T-helper 1 cell (primary cell): ENCODE data around the gene UNC93B1.

Source experiments
- DNase-seq, 5 donors: peaks; one replicate each; pipeline ENCODE4 v3.0.0-alpha.2; 2012 to 2020

Gene UNC93B1

GRCh38 chr11:68020575-68020974, 16.7 kb upstream of the UNC93B1 start:
- no peak for DNase-seq

GRCh38 chr11:68019486-68019885, 15.6 kb upstream of the UNC93B1 start:
- DNase-seq = no peak

- DNase-seq = no peak
Measured at GRCh38 chr11:68018730-68019190, 14.9 kb upstream of the UNC93B1 start.

GRCh38 chr11:68017980-68018729, 14.3 kb upstream of the UNC93B1 start:
- DNase-seq = no peak

- DNase-seq = no peak
Measured at GRCh38 chr11:68016904-68017817, 13.3 kb upstream of the UNC93B1 start.

- no peak for DNase-seq
Measured at GRCh38 chr11:68016161-68016903, 12.4 kb upstream of the UNC93B1 start.

GRCh38 chr11:68015467-68015866, 11.6 kb upstream of the UNC93B1 start:
- DNase-seq = no peak

GRCh38 chr11:68014947-68015447, 11.1 kb upstream of the UNC93B1 start:
- DNase-seq = no peak

- DNase-seq = no peak
Measured at GRCh38 chr11:68014157-68014946, 10.5 kb upstream of the UNC93B1 start.

- no peak for DNase-seq
Measured at GRCh38 chr11:68013611-68014156, 9.8 kb upstream of the UNC93B1 start.

GRCh38 chr11:68012843-68013610, 9.1 kb upstream of the UNC93B1 start:
- no peak for DNase-seq

- no peak for DNase-seq
Measured at GRCh38 chr11:68012044-68012842, 8.3 kb upstream of the UNC93B1 start.

- DNase-seq = no peak
Measured at GRCh38 chr11:68011051-68011943, 7.4 kb upstream of the UNC93B1 start.

- no peak for DNase-seq
Measured at GRCh38 chr11:68010090-68011041, 6.5 kb upstream of the UNC93B1 start, which contains the start of gene ALDH3B1. TSS of gene ALDH3B1 (plus strand) at chr11:68010327. CDS start at chr11:68015298, 4,971 bp downstream.

- DNase-seq = no peak
Measured at GRCh38 chr11:68009391-68010089, 5.6 kb upstream of the UNC93B1 start.

- DNase-seq = no peak
Measured at GRCh38 chr11:68008381-68009337, 4.8 kb upstream of the UNC93B1 start.
